Measurements from ENCODE around the gene NKX1-2. TPM values are rescaled to one million over a fixed set of nuclear protein-coding genes. Genes with fewer than 3 reads are reported as not detected.

Gene NKX1-2
- total RNA-seq, 6 experiments from 2014 or later: not detected

GRCh38 chr10:124418726-124419501 lies 30.9 kb downstream of the NKX1-2 start, which contains the start of gene OAT:
Gene OAT, minus strand, starts transcription at chr10:124418923. Its CDS starts 6,752 bp downstream, at chr10:124412171.
- peaks cover 40% of the 10 kb centered on the region for H3K4me1 Mint-ChIP-seq (ENCODE audit: low read depth)
- H3K9me3 Mint-ChIP-seq: no peaks in the 10 kb centered on the region
- no peaks in the 10 kb centered on the region for H3K36me3 Mint-ChIP-seq (ENCODE audit: low read depth)
- no peak; the same call in 1 of the 2 replicates for TF ChIP-seq CTCF (IDR thresholded peaks at IDR 0.05)
- peak; percentile 92 for DNase-seq
- H3K27me3 Mint-ChIP-seq (ENCODE audit: insufficient read depth): peaks cover 17% of the 10 kb centered on the region
- H3K27ac Mint-ChIP-seq: peak within 1 kb of the TSS; percentile 85
- H3K4me3 Mint-ChIP-seq: peak within 1 kb of the TSS; percentile 95

DNA sequence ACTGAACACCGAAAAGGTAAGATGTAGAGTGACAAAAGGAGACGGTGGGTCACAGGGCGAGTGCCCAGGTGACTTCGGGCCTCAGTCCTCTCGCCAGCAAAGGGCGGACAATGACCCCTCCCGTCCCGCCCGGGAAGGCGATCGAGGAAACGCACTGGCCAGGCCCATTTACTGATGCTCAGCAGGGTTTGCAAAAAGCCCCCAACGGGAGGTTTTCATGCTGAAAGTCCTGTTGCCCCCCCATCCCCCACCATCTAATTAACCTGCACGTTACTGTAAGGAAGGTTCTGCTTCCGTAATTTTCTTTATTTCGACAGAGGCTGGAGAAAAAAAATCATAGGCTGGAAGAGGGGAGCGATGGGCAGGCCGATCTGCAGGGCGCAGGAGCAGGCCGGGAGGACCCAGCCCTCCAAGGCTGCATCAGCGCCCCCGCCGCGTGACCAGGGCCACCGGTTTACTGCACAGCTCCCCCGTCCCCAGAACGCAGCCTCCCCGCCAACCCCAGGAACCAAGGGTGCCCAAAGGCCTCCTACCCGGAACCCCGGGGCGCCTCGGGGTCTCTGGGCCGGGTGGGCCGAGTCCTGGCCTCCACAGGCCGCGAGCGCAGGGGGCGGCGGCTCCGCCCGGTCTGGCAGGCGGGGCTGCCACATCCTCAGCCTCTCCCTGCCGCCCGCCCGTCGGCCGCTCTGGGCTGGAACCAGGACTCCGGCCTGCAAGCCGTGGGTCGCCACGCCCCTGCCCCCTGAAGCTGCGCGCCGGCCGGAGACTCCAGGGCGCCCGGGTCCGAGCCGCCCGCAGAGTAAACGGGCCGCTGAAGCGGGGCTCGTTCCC lies 31.7 kb downstream of the NKX1-2 start:
- peaks cover 11% of the 10 kb centered on the region for H3K27me3 Mint-ChIP-seq (ENCODE audit: insufficient read depth)
- H3K4me3 Mint-ChIP-seq: peak overlapping the region; percentile 95
- peak; percentile 36 for DNase-seq
- peak overlapping the region; percentile 85 for H3K27ac Mint-ChIP-seq
- H3K4me1 Mint-ChIP-seq (ENCODE audit: low read depth): peaks cover 41% of the 10 kb centered on the region
- H3K36me3 Mint-ChIP-seq (ENCODE audit: low read depth): no peaks in the 10 kb centered on the region
- TF ChIP-seq CTCF (IDR thresholded peaks at IDR 0.05): peak; percentile 43
- no peaks in the 10 kb centered on the region for H3K9me3 Mint-ChIP-seq

- no peak for DNase-seq
- Mint-ChIP-seq H3K4me3 (peak overlapping the region; percentile 95), H3K27me3 (ENCODE audit: insufficient read depth) (peaks cover 5% of the 10 kb centered on the region), H3K9me3 (no peaks in the 10 kb centered on the region), H3K27ac (peak overlapping the region; percentile 40; the same call in 1 of the 2 replicates), H3K36me3 (ENCODE audit: low read depth) (no peaks in the 10 kb centered on the region), H3K4me1 (ENCODE audit: low read depth) (peaks cover 41% of the 10 kb centered on the region)
- no peak for TF ChIP-seq CTCF (IDR thresholded peaks at IDR 0.05)
Measured at GRCh38 chr10:124416733-124417132, 33.1 kb downstream of the NKX1-2 start.

DNA sequence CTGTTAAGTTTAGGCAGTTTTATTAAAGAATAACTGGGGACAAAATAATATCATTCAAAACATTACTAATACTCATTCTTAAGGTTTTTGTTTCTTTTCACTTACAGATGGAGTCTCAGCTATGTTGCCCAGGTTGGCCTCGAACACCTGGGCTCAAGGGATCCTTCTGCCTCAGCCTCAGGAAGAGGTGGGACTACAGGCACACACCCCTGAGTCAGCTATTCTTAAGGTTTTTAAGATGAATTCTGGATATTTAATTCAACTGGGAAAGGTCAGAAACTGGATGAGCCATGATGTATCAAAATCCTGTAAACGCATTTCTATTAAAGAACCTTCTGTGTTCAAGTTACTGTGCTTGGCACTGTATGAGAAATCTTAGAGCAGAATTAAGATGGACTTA lies 34.6 kb downstream of the NKX1-2 start:
- Mint-ChIP-seq H3K4me1 (ENCODE audit: low read depth) (peaks cover 42% of the 10 kb centered on the region), H3K27me3 (ENCODE audit: insufficient read depth) (peaks cover 2% of the 10 kb centered on the region), H3K9me3 (no peaks in the 10 kb centered on the region), H3K36me3 (ENCODE audit: low read depth) (peaks cover 3% of the 10 kb centered on the region; the same call in 1 of the 2 replicates), H3K4me3 (no peak overlapping the region), H3K27ac (no peak overlapping the region; the same call in 1 of the 2 replicates)
- no peak for TF ChIP-seq CTCF (IDR thresholded peaks at IDR 0.05)
- DNase-seq: no peak

- Mint-ChIP-seq H3K27ac (0 out of 2 replicates have a peak overlapping the region, but pooled peaks have one; percentile 15), H3K4me3 (no peak overlapping the region), H3K36me3 (ENCODE audit: low read depth) (peaks cover 8% of the 10 kb centered on the region; the same call in 1 of the 2 replicates), H3K9me3 (no peaks in the 10 kb centered on the region), H3K27me3 (ENCODE audit: insufficient read depth) (no peaks in the 10 kb centered on the region), H3K4me1 (ENCODE audit: low read depth) (peaks cover 44% of the 10 kb centered on the region)
- no peak for DNase-seq
- TF ChIP-seq CTCF (IDR thresholded peaks at IDR 0.05): no peak
Measured at GRCh38 chr10:124414076-124414475, 35.8 kb downstream of the NKX1-2 start.
